A549 treated with RU486 at 1 μM for 4 hours (cell line): Measurements from ENCODE around the gene SELENOO. TPM values are rescaled to one million over a fixed set of nuclear protein-coding genes. Genes with fewer than 3 reads are reported as not detected.

Source experiments
- total RNA-seq: library from RNA; stranded (reverse); fragments of 200-300 nt; extraction: Qiagen RNA extraction; gene quantifications from 5 replicates; pipeline ENCODE4 v1.2.3, GENCODE V29; 2022; ENCODE audit warnings: low read depth

Gene SELENOO
- 12.7 to 21.3 TPM (median 18.0 TPM) in 5 replicates for total RNA-seq

GRCh38 chr22:50200461-50201190 is at the start of gene SELENOO:
Gene SELENOO (plus strand): TSS chr22:50201011. CDS start chr22:50201037, 26 bp downstream.

GRCh38 chr22:50170453-50171318 is 30.1 kb upstream of the SELENOO start, which contains the start of gene PANX2:
Gene PANX2 (plus strand): TSS chr22:50170731. CDS start chr22:50170731, 0 bp downstream.

GRCh38 chr22:50185375-50186087 is 15.3 kb upstream of the SELENOO start, which contains the start of gene TRABD:
Gene TRABD (plus strand): TSS chr22:50185913. CDS start chr22:50193061, 7,148 bp downstream.

GRCh38 chr22:50244420-50245213 is 43.8 kb downstream of the SELENOO start, which contains the start of gene TUBGCP6:
Gene TUBGCP6 (minus strand): TSS chr22:50245023. CDS start chr22:50244459, 564 bp downstream.

GRCh38 chr22:50250555-50251476 is 50.0 kb downstream of the SELENOO start, which contains the start of gene HDAC10:
Gene HDAC10 (minus strand): TSS chr22:50251265. CDS start chr22:50251032, 233 bp downstream.

GRCh38 chr22:50261615-50262459 is 61.0 kb downstream of the SELENOO start, which contains the start of gene MAPK12:
Gene MAPK12 (minus strand): TSS chr22:50261683. CDS start chr22:50261509, 174 bp downstream.

Other genes with a start within 250 kb of the SELENOO start
- 21.6 to 43.2 TPM (median 37.1 TPM) in 5 replicates for gene PIM3, start 240.2 kb upstream of the SELENOO start, total RNA-seq
- 0.02 TPM in 1 of 5 replicates, not detected in the others for gene IL17REL, start 188.2 kb upstream of the SELENOO start, total RNA-seq
- not detected in 5 replicates for gene TTLL8, start 142.7 kb upstream of the SELENOO start, total RNA-seq
- 0.05 to 0.06 TPM in 2 of 5 replicates, not detected in the others for gene MLC1, start 115.6 kb upstream of the SELENOO start, total RNA-seq
- not detected in 5 replicates for gene MOV10L1, start 111.0 kb upstream of the SELENOO start, total RNA-seq
- gene PANX2, start 30.3 kb upstream of the SELENOO start, total RNA-seq = 5.7 to 8.5 TPM (median 6.9 TPM) in 5 replicates
- 21.0 to 39.4 TPM (median 33.3 TPM) in 5 replicates for gene TRABD, start 15.1 kb upstream of the SELENOO start, total RNA-seq
- 5.7 to 11.4 TPM (median 9.5 TPM) in 5 replicates for gene TUBGCP6, start 44.0 kb downstream of the SELENOO start, total RNA-seq
- 6.3 to 11.7 TPM (median 9.3 TPM) in 5 replicates for gene HDAC10, start 50.3 kb downstream of the SELENOO start, total RNA-seq
- gene MAPK12, start 60.7 kb downstream of the SELENOO start, total RNA-seq = 17.6 to 25.8 TPM (median 22.1 TPM) in 5 replicates
- gene MAPK11, start 69.4 kb downstream of the SELENOO start, total RNA-seq = 4.2 to 7.2 TPM (median 6.6 TPM) in 5 replicates
- 85.8 to 126 TPM (median 108 TPM) in 5 replicates for gene PLXNB2, start 106.6 kb downstream of the SELENOO start, total RNA-seq
- gene DENND6B, start 126.0 kb downstream of the SELENOO start, total RNA-seq = 2.1 to 3.3 TPM (median 2.7 TPM) in 5 replicates
- gene PPP6R2, start 142.3 kb downstream of the SELENOO start, total RNA-seq = 9.1 to 13.3 TPM (median 12.2 TPM) in 5 replicates